Endothelial cell of umbilical vein (primary cell): Measurements from ENCODE around the gene GPR61. TPM values are rescaled to one million over a fixed set of nuclear protein-coding genes. Genes with fewer than 3 reads are reported as not detected.

Experiments
- BruUV-seq: library from RNA; stranded (reverse); fragments of 400-500 nt; replicated peaks from 2 replicates; lab custom pipeline; 2021; lab: Mats Ljungman, UMichigan
- CTCF ChIA-PET: fragments of 300-600, 350-600 bp; sonication (Branson Sonifier 250); formaldehyde crosslinking; loops from one replicate; lab custom pipeline; 2021; ENCODE audit warnings: antibody characterized with exemption, inconsistent platforms; lab: Charles Lee
- POLR2A ChIA-PET: fragments of 300-600, 350-600 bp; sonication (Branson Sonifier 250); formaldehyde crosslinking; loops from one replicate; lab custom pipeline; 2021; ENCODE audit warnings: antibody characterized with exemption, inconsistent platforms; lab: Charles Lee
- DNase-seq: peaks from one replicate; pipeline ENCODE4 v3.0.0-alpha.2; 2011; ENCODE audit warnings: low read depth, low spot score
- FAIRE-seq: peaks from 2 replicates; lab custom pipeline; 2011; peaks lifted over from hg19 to GRCh38; lab: Jason Lieb, UNC
- H2AFZ ChIP-seq: 2 replicates; pipeline ENCODE4 v1.6.0; 2012; ENCODE audit warnings: low read depth, low read length, control low read depth, inconsistent platforms
- H3K27ac ChIP-seq: 2 replicates; pipeline ENCODE4 v1.5.1; 2011; ENCODE audit warnings: low read depth, mild to moderate bottlenecking, control low read depth, low read length, moderate library complexity; ENCODE audit not compliant: insufficient read depth
- H3K27me3 ChIP-seq, 2 experiments: 2 replicates each; pipeline versions ENCODE4 v1.6.0 to v1.6.1; 2011; ENCODE audit warnings: low read length in 2 of 2, mixed read lengths in 1 of 2; ENCODE audit not compliant: control insufficient read depth in 2 of 2, insufficient read depth in 2 of 2
- H3K36me3 ChIP-seq, 2 experiments: 2 replicates in 1 of 2; 3 replicates in 1 of 2; pipeline ENCODE4 v1.5.1; 2011; ENCODE audit warnings: low read length in 2 of 2, mild to moderate bottlenecking in 1 of 2, moderate library complexity in 1 of 2; ENCODE audit not compliant: control insufficient read depth in 2 of 2, insufficient read depth in 2 of 2; ENCODE audit errors: extremely low read depth in 1 of 2
- H3K4me1 ChIP-seq: 3 replicates; pipeline ENCODE4 v1.5.1; 2011; ENCODE audit warnings: mild to moderate bottlenecking, low read length; ENCODE audit not compliant: control insufficient read depth, insufficient read depth; ENCODE audit errors: extremely low read depth
- H3K4me2 ChIP-seq: 2 replicates; pipeline ENCODE4 v1.6.1; 2011; ENCODE audit warnings: low read length, control low read depth, mixed read lengths; ENCODE audit not compliant: insufficient read depth
- H3K4me3 ChIP-seq, 3 experiments: fragments of 200-600 bp in 1 of 3; sonication (generic), shearing (Covaris generic) in 1 of 3; replicated peaks in 1 of 3; 2 replicates each; pipeline ENCODE4 v1.5.1; 2011 to 2016; ENCODE audit warnings: control low read depth in 3 of 3, low read length in 3 of 3, mild to moderate bottlenecking in 2 of 3, inconsistent platforms in 1 of 3, low read depth in 1 of 3, moderate library complexity in 1 of 3; ENCODE audit not compliant: insufficient read depth in 1 of 3
- H3K79me2 ChIP-seq: 2 replicates; pipeline ENCODE4 v1.6.0; 2012; ENCODE audit warnings: low read length, inconsistent platforms; ENCODE audit not compliant: control insufficient read depth, insufficient read depth
- H3K9ac ChIP-seq: replicated peaks from 2 replicates; pipeline ENCODE3; 2011; ENCODE audit warnings: low read length, control low read depth; ENCODE audit not compliant: insufficient read depth; ENCODE audit errors: extremely low read depth
- H3K9me1 ChIP-seq: replicated peaks from 3 replicates; pipeline ENCODE4 v1.6.0; 2011; ENCODE audit warnings: mild to moderate bottlenecking, low read length; ENCODE audit not compliant: control insufficient read depth, insufficient read depth; ENCODE audit errors: extremely low read depth
- H3K9me3 ChIP-seq: replicated peaks from 2 replicates; pipeline ENCODE4 v1.5.1; 2012; ENCODE audit warnings: low read length, inconsistent platforms; ENCODE audit not compliant: control insufficient read depth, insufficient read depth
- H4K20me1 ChIP-seq: replicated peaks from 2 replicates; pipeline ENCODE3; 2011; ENCODE audit warnings: mild to moderate bottlenecking, low read length; ENCODE audit not compliant: control insufficient read depth, insufficient read depth; ENCODE audit errors: extremely low read depth
- CTCF ChIP-seq, 2 donors: IDR thresholded peaks; 1 replicate in 1 of 2; 2 replicates in 1 of 2; pipeline ENCODE4 v1.5.1; 2011; ENCODE audit warnings: low read length in 2 of 2, mild to moderate bottlenecking in 2 of 2, moderate library complexity in 2 of 2, control low read depth in 1 of 2, inconsistent platforms in 1 of 2, low read depth in 1 of 2; ENCODE audit not compliant: insufficient read depth in 1 of 2; ENCODE audit errors: extremely low read depth in 1 of 2
- EZH2 ChIP-seq: IDR thresholded peaks from 2 replicates; pipeline ENCODE4 v1.6.1; 2012; ENCODE audit warnings: borderline replicate concordance, low read depth, mild to moderate bottlenecking, moderate library complexity, low read length, inconsistent platforms; ENCODE audit not compliant: severe bottlenecking
- FOS ChIP-seq: IDR thresholded peaks from 2 replicates; pipeline ENCODE4 v1.6.1; 2011; ENCODE audit warnings: mild to moderate bottlenecking, low read length, moderate library complexity, borderline replicate concordance; ENCODE audit not compliant: insufficient read depth
- GATA2 ChIP-seq: IDR thresholded peaks from 2 replicates; pipeline ENCODE4 v1.7.0; 2011; ENCODE audit warnings: low read depth, mild to moderate bottlenecking, moderate library complexity, mixed read lengths, low read length; ENCODE audit not compliant: insufficient read length, insufficient read depth
- JUN ChIP-seq: IDR thresholded peaks from 2 replicates; pipeline ENCODE4 v1.6.1; 2011; ENCODE audit warnings: borderline replicate concordance, low read depth; ENCODE audit not compliant: insufficient read length, insufficient read depth
- MAX ChIP-seq: IDR thresholded peaks from 2 replicates; pipeline ENCODE4 v1.6.1; 2011; ENCODE audit not compliant: insufficient read depth, insufficient read length
- dilution Hi-C: fragments of 300-500 bp; cut with MboI; formaldehyde crosslinking; loops from one replicate; pipeline ENCODE4 v1.15.0; 2019; ENCODE audit warnings: low sequenced_read_pairs; ENCODE audit not compliant: extremely low pct_ligation_motif_present
- intact Hi-C: fragments of 100-400 bp; cut with micrococcal nuclease; formaldehyde crosslinking; loops from one replicate; pipeline ENCODE4 v1.10.0; 2022
- polyA plus RNA-seq, 4 experiments: library from polyadenylated mRNA; depleted of rRNA in 3 of 4; stranded (reverse) in 3 of 4; unstranded in 1 of 4; fragments of >200 nt; gene quantifications; 2 replicates each; pipeline versions ENCODE4 v1.2.1 to v1.2.3, GENCODE V29; 2011 to 2012; ENCODE audit warnings: missing spikeins in 1 of 4
- total RNA-seq: library from RNA; stranded (reverse); gene quantifications from 2 replicates; pipeline ENCODE4 v1.2.3, GENCODE V29; 2021

GPR61 gene
- total and polyA plus RNA-seq, 2 donors (not counting 3 experiments of a cell fraction or from before 2014, with no cell fraction given): not detected

DNA sequence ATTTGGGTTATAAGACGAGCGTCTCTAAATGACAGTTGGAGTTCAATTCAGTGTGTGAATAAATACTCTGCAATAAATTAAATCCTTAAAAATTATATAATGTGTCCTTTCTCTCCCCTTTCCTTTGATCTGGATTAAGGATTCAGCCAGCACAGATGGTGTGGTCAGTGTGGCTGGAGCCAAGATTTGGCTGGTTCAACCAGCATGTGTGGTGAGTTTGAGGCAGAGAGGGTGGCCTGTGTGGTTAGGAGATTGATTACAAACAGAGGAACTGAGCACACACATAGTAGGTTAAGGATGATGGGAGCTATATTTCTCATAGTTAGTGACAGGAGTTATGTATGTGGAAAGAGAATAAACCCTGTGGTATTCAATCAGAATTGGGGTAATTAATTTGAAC is 16.0 kb upstream of the GPR61 start:
- Histone ChIP-seq H4K20me1 (no peaks in the 10 kb centered on the region), H3K4me1 (no peaks in the 10 kb centered on the region), H3K27me3 (peaks cover 18 to 28% of the 10 kb centered on the region in 2 experiments), H3K4me2 (no peak overlapping the region), H3K9me1 (no peaks in the 10 kb centered on the region), H3K4me3 (no peak overlapping the region), H2AFZ (no peak overlapping the region), H3K36me3 (no peaks in the 10 kb centered on the region), H3K27ac (no peak overlapping the region), H3K9me3 (no peaks in the 10 kb centered on the region), H3K79me2 (no peaks in the 10 kb centered on the region), H3K9ac (no peak overlapping the region)
- BruUV-seq: no TSS peak
- ChIA-PET CTCF (interaction anchor here (3.1 to 18.7 kb wide), 2 partner anchors 9 to 24 kb away, joined by 22 to 955 read pairs; partner anchors contain the start of genes AMIGO1 and CYB561D1), POLR2A (no interaction called here)
- DNase-seq (no peak), FAIRE-seq (no peak)
- intact Hi-C loops (no loop called here), dilution Hi-C loops (no loop called here)
- TF ChIP-seq EZH2 (no peak), JUN (no peak), GATA2 (no peak), CTCF (IDR thresholded peaks at IDR 0.05; ENCODE audit: extremely low read depth in 1 of 2, insufficient read depth in 1 of 2, low read depth in 1 of 2, low read length in 2 of 2) (no peak), FOS (no peak), MAX (no peak)
